Superior temporal gyrus (tissue), 1 donor: ENCODE data around the gene CTNNA2.

Experiments used
- DNase-seq: peaks from one replicate; pipeline ENCODE4 v3.0.0-alpha.2; 2016; ENCODE audit errors: extremely low spot score

The CTNNA2 gene

DNA sequence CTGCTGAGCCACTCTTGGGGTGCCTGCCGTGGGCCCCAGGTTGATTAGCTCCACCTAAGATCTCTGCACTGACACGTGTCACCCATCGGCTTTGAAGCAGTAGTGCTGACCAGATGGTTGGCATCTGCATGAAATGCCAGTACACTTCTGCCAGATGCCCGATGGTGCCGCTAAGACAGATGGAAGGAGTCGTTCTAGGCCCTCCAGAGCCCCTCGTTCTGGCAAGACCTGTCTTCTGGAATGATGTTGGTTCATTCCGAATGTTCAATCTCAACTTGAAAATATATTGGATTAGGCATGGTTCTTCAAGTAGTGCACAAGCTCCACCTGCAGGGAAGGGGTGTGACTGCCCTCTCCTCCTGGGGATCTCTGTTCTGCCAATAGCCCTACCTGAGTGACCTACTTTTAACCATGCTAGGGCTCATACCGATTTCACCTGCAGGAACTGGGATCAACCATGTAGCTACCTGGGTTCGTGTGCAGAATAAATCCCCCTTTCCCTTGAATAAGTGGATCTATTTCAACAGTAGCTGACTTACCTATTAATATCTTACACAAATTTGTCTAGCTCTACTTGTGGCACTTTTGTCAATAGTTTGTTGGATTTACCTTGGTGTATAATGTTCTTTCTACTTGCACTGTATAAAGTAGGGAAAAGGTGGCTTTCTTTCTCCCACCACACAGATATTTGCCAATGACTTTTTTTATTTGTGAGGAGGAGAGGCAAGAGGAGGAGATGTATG lies 342.6 kb downstream of the CTNNA2 start:
- peak; percentile 77 for DNase-seq

DNA sequence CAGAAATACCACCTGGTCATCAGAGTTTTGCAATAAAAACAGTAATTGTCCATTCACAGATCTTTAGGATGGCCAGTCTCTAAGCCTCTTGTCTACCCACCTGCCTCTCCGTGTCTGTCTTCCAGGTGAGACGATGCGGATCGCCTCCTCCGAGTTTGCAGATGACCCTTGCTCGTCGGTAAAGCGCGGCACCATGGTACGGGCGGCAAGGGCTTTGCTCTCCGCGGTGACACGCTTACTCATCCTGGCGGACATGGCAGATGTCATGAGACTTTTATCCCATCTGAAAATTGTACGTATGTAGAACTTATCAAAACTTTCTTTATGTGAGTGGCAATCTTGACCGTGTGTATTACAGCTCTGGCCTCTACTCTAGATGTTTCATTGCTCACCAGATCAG lies 345.0 kb downstream of the CTNNA2 start:
- no peak for DNase-seq

DNA sequence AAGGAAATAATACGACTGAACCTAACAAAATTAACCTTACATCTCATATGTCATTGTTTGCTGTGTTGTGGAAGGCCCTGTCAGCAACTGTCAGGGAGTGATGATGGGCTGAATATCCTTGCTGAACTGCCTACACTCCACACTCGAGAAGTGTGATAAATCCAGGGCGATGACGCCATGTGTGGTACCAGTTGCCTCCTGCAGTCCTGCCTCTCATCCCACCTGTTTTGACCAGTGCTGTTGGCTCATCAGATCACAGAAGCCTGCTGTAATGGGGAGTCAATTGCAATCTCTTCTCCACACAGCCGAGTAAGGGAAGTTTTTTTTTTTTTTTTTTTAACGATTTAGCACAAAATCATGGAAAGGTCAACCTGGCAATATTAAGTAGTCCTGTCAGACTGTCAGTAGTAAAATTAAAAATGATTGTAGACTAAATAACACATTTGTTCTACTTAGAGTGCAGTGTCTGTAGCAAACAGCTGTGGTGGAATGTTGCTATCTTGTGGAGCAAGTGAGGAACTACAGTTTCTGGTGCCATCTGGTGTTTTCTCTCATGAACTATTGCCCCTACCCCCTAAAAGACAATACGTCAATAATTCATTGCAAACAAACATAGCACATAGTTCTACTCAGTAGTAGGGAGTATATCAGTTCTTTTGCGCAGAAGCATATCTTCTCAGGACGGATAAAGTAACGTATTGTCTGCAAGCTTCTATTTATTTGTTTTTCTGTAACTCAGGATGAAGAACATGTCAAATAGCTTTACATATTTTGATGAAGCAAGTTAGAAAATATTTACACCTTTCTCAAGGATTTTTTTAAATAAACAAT lies 347.6 kb downstream of the CTNNA2 start:
- DNase-seq: peak; percentile 85

DNA sequence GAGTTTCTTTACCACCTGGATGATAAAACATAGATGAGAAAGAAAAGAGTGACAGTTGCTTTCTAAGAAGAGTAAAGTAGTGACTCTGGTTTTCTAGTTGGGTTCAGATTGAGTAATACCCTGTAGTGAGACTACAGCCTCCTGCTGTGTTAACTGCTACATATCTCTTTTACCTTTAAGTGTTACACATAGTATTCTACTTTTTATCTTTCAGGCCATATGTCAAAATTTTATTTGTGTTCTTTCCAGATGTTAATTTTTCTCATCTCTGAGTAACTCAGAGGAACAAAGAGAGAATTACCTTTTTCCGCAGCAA lies 348.2 kb downstream of the CTNNA2 start:
- no peak for DNase-seq

DNA sequence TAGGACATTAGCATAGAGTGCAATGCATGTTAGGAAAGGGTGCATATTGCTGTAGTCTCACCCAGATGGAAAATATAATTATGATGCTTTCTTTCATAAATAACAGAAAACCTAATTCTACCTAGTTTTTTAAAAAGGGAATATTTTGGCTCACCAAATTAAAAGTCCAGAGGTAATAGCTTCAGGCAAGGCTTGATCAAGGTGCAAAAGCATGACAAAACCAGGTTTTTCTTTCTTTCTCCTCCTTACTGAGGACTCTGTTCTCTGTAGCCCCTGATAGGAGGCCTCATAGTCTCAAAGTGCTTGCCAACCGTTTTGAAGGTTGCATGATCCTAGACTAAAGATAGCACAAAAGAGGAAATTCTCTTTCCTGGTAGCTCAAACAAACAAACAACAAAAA lies 349.9 kb downstream of the CTNNA2 start:
- DNase-seq: no peak

DNA sequence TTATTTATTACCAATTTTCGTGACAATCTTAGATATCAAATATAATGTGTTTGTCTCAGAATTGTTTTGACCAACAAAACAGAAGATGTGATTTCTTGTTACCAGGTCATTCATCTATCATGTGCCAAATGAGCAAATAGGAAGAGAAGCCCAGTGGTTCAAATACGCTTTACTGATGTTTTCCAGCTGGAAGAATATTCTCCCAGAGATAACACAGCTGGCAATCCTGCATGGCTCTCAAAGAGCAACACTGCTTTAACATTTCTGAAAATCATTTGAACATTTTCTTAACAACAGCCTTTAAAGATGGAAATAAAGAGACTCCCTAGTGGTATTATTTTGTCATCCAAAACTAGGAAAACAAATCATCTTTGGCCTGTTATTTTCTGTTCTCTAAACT lies 359.8 kb downstream of the CTNNA2 start:
- DNase-seq: no peak

DNA sequence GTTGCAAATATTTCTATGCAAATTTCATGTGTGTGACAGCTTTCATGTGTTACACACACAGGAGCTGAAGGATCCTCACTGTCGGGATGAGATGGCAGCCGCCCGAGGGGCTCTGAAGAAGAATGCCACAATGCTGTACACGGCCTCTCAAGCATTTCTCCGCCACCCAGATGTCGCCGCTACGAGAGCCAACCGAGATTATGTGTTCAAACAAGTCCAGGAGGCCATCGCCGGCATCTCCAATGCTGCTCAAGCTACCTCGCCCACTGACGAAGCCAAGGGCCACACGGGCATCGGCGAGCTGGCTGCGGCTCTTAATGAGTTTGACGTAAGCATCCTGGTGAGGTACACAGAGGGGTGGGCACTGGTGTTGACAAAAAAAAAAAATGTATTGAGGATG lies 361.2 kb downstream of the CTNNA2 start:
- no peak for DNase-seq

DNA sequence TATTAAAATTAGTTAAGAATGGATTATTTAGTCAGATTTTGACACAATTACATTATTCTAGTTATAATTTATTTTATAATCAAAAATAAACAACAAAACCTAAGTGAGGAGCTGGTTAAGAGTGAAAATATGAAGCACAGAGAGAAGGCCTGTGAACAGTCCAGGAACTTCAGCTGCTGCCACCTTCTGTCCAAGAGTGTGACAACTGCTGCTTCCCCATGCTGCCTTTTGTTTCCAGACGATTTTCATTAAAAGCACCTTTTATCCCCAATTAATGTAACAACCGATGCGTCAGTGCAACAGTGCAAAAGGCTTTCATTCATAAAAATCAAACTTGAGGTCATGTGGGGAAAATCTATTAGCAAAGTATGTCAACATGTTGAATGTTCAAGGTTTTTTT lies 363.6 kb downstream of the CTNNA2 start:
- peak; percentile 54 for DNase-seq

DNA sequence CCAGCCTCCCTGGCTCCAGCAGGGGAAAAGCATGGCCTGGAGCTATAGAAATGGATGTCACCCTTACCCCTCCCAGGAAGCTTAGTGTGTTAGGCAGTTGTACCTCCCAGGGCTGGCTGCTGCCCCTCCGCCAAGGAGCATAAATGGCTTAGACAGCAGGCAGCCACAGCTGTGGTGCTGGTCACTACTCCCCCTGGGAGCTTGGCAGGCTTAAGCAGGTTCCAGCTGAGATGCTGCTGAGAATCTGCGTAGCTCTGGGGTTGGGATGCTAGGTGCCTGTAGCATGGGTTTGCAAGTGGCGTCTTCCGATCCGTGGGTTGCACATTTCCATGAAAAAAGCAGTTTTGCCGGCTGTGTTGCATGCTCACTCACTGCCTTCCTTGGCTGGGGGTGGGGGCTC lies 369.7 kb downstream of the CTNNA2 start:
- no peak for DNase-seq

DNA sequence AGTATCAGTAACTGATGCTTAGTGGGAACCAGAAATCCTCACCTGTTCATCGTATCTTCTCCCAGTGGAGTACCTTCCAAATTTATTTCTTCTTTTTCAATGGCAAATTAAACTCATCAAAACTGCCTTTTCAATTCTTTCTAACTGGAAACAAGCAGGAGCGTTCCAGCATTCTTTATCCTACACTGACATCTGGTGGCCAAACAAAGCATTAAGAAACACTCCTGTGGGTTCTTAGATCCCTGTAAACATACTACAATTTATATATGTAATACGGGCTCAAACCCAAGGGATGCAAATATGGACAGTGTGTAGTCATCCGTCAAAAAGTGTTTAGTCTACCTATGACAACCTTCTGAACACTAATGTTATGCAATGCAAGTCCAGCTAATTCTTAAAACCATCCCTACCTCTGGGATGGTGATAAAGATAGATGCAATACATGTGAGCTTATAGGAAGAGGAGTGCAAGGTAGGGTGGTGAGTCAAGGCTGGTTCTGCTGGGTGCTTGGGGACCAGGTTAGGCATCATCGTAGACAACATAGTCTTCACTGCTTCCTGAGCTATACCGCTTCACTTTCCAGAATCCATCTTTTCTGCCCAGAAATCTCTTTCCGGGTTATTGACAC lies 375.0 kb downstream of the CTNNA2 start:
- DNase-seq: peak; percentile 93

DNA sequence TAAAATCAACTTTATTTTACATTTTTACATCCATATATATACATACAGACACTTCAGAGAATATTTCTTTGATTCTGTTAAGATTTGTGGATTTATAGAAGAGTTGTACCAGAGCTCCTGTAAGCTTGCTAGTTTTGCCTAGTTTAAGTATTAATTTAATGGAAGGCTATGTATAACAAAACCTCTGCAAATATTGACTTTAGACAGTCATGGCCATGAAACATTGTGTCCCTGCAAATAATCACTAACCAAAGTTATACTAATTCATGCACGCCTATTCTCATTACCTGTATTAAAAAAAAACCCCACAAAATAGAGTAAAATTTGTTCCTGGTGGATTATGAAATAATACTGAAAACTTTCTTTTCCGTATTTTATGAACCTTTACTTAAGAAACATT lies 379.3 kb downstream of the CTNNA2 start:
- no peak for DNase-seq

DNA sequence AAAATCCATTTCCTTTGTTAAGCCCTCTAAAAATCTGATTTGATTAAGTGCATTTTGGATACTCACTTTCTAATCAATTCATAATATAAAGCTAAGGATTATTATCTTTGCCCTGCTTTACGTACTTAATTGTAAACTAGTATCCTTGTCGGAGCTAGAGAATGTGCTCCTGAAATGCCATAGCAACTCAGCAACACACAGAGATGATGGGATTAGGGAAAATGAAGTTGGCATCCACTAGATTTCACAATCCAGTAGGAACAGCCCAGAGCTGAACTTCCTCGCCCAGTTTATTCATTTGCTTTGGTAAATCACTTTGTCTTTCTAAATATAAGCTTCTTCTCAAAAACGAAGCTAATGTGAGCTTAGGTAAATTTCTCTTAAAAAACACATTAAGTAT lies 386.3 kb downstream of the CTNNA2 start:
- no peak for DNase-seq

DNA sequence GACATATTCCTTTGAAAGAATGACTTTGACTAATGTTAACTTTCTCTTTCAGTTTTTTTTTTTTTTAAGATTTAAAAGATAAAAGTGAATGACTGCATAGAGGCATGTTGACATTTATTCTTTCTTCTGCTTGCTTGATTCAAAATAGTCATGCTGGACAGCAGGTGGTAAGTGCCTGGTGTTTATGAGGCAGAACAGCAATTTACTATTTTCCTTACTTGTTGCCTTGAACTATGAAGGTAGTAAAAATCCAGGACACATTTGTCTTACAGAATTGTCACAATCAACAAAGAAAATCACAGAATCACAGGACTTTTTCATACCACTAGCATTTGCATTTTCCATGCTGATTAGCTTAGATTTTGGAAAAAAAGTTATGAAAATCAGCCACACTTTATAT lies 388.3 kb downstream of the CTNNA2 start:
- no peak for DNase-seq

DNA sequence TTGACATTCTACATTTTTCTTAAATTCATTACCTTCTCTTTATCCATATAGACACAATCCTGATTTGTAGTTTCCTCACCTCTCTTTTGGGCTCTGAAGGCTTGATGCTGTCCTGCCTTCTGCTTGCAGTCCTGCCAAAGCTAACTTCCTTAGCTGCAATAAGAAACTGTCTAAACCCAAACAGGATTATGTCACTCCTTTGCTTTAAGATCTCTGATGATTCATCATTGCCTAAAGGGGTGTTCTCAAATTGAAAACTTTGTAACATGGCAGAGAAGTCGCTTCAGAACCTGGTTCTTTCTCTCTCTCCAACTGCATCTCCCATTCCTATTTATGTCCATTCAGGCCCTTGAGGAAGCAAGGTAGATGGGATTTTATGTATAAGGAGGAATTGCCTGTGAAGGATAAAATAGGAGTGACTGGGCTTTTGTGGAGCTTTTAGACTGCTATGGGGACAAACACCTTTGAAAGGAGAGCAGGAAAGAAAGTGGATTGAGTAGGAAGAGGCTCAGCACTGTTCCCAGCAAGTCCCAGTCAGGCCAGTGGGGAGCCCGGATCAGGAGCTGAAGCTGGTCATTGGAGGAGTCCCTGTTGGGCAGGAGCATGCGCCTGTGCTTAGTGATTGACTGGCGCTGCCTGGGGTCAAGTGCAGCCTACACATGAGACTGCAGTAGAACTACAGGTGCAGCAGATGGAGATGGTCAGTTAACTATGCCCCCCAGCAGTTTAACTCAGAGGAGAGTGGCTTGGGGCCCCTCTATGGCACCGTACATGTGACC lies 390.6 kb downstream of the CTNNA2 start:
- no peak for DNase-seq

DNA sequence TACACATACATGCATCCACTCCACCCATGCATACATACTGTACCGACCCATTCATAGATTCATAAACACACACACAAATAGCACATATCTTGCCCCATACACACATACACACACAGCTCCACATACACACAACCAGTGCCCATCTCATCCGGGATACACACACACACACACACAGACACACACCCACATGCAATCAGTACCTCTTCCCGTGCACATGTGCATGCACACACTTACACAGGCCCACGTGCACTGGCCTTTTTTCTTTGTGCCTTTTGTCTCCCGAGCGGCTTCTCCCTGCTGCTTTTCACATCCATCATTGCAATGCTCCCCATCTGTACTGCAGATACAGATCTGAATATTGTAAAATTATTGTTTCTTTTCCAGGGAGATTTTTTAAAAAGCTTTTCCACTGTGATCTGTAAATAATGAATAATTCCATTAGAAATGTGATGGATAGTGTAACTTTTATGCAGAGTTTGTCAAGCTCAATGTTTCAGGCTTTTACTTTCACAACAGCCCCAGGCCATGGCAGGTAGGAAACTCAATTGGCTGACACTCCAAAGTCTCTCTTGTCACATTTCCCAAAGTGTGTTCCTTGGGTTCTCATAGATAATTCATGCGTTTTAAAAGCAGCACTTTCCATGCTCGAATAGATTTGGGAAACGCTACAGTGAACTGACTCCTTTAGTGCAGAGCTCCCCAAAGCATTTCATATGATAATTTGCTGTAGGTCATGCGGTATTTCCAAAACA lies 393.5 kb downstream of the CTNNA2 start:
- DNase-seq: no peak

DNA sequence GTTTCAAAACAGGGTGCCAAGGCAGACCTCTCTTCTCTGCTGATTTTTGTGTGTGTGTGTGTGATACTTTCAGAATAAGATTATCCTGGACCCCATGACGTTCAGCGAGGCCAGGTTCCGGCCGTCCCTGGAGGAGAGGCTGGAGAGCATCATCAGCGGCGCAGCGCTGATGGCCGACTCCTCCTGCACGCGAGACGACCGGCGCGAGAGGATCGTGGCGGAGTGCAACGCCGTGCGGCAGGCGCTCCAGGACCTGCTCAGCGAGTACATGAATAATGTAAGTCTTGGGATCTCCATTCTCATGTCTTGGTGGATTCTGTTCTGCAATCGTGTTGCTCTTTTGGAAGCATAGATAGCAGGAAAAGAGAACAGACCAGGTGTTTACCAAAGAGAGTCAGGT lies 396.7 kb downstream of the CTNNA2 start:
- DNase-seq: no peak

DNA sequence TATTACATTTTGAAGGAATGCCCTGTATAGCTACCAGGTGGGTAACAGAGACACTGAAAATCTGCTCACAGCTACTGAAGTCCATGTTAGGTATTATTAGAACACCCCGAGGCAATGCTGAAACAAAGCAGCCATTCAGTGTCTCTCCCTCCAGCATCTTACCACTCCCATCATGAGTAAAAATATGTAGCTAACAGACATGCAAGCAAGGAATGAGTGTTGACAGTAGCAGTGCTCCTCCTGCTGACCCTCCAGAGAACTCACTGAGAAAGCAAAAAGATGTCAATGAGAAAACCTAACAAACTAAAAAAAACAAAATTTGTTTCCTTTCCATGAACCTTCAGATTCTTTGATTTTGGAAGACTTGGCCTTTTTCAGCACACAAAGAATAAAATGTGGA lies 397.8 kb downstream of the CTNNA2 start:
- no peak for DNase-seq

DNA sequence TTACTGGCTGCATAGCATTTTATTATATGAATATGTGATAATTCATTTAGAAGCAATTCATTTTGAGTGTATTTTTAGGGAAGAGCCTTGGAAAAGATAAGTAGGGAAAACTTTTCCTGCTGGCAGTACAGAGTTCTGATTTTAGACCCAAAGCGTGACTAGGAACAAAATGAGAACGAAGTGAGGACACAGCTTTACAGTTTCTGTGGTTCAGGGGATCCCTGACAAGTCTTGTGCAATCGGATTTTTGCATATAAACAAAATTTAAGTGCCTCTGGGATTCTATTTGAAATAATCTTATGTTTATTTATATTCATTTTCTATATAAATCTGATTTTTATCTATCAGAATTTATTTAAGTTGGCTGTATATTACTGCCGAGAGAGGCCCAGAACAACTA lies 402.6 kb downstream of the CTNNA2 start:
- no peak for DNase-seq

DNA sequence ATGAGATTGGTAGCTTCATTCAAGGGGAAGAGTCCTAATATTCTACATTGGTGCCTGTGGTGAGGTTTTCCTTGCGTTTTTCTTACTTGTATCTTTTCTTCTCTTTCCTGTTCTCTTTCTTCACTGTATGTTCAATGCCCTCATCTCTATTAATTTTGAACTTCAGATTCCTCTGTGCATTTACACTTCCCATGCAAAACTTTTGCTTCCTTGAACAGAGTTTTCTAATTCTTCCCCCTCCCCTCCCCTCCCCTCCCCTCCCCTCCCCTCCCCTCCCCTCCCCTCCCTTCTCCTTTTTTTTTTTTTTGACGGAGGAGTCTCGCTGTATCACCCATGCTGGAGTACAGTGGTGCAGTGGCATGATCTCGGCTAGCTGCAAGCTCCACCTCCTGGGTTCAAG lies 403.4 kb downstream of the CTNNA2 start:
- no peak for DNase-seq

DNA sequence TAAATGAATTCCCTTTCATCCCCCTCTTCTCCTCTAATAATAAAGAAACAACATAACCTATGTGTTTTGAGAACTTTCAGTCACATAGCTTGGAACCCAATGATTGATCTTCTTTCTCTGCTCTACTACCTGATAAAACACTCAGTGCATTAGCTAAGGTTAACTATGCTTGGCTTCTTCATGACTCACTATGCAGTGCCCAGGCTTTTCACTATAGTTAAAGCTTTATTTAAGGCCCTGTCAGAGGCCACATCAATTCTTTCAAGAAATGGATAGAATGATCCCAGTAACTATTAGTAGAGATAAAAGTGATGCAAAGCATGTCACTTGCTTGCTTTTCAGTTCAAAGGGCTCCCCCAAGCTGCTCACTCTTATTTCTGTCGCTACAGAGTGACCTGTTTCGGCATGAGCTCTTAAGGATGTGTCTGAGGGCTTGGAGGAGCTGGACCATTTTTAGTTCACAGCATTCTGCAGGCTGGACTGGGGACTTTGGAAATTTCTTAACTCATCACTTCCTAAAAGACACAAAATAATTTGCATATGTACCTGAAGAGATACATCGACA lies 407.7 kb downstream of the CTNNA2 start:
- no peak for DNase-seq

DNA sequence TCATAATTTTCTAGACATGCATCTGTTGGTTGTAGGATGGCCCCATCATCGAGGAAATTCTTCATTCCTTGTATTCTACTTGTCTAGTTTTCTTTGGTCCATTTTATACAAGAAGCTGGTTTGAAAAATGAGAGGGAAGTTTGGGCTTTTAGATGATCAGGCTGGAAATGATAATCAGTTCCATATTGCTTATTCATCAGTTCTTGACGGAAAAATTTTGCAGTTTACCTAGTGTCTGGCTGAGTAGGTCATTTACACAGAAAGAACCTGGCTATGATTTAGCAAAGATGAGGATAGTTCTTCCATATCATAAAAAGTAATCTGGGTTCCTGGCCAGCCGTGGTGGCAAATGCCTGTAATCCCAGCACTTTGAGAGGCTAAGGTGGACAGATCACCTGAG lies 416.8 kb downstream of the CTNNA2 start:
- DNase-seq: no peak
